ENCODE data around the gene LAPTM5. TPM values are rescaled to one million over a fixed set of nuclear protein-coding genes. Genes with fewer than 3 reads are reported as not detected.

The LAPTM5 gene
- total and polyA plus RNA-seq, 2 of the 13 experiments (the other 11 are each of a cell fraction or from before 2014, with no cell fraction given) = 0.41 to 0.86 TPM

- TF ChIP-seq SMC3 (IDR thresholded peaks at IDR 0.05; ENCODE audit: low read length) (peak; percentile 86), ZNF768 (CRISPR knock-in tag; IDR thresholded peaks at IDR 0.05) (0 out of 2 replicates have a peak, but pooled peaks have one; percentile 12), ARID4A (CRISPR knock-in tag; IDR thresholded peaks at IDR 0.05; ENCODE audit: borderline replicate concordance) (peak; percentile 23; the same call in 1 of the 2 replicates), ZNF501 (CRISPR knock-in tag; IDR thresholded peaks at IDR 0.05) (peak; percentile 58; the same call in 1 of the 2 replicates), YY1 (IDR thresholded peaks at IDR 0.05; ENCODE audit: insufficient read depth, insufficient replicate concordance, low read depth, low read length) (peak; percentile 27), IKZF5 (CRISPR knock-in tag; IDR thresholded peaks at IDR 0.05) (peak; percentile 36; the same call in 1 of the 2 replicates), XRCC5 (optimal IDR thresholded peaks at IDR 0.05; ENCODE audit: low read length) (peak; percentile 20), ZNF687 (CRISPR knock-in tag; IDR thresholded peaks at IDR 0.05) (peak; percentile 47), ZNF383 (CRISPR knock-in tag; IDR thresholded peaks at IDR 0.05; ENCODE audit: borderline replicate concordance) (no peak), ZNF263 (CRISPR knock-in tag; IDR thresholded peaks at IDR 0.05) (no peak), HOXA5 (CRISPR knock-in tag; IDR thresholded peaks at IDR 0.05) (0 out of 2 replicates have a peak, but pooled peaks have one; percentile 45), ZFP36L1 (CRISPR knock-in tag; IDR thresholded peaks at IDR 0.05) (no peak), ZNF674 (CRISPR knock-in tag; IDR thresholded peaks at IDR 0.05; ENCODE audit: low read depth) (no peak)
- TF ChIP-seq, protein P1, sequence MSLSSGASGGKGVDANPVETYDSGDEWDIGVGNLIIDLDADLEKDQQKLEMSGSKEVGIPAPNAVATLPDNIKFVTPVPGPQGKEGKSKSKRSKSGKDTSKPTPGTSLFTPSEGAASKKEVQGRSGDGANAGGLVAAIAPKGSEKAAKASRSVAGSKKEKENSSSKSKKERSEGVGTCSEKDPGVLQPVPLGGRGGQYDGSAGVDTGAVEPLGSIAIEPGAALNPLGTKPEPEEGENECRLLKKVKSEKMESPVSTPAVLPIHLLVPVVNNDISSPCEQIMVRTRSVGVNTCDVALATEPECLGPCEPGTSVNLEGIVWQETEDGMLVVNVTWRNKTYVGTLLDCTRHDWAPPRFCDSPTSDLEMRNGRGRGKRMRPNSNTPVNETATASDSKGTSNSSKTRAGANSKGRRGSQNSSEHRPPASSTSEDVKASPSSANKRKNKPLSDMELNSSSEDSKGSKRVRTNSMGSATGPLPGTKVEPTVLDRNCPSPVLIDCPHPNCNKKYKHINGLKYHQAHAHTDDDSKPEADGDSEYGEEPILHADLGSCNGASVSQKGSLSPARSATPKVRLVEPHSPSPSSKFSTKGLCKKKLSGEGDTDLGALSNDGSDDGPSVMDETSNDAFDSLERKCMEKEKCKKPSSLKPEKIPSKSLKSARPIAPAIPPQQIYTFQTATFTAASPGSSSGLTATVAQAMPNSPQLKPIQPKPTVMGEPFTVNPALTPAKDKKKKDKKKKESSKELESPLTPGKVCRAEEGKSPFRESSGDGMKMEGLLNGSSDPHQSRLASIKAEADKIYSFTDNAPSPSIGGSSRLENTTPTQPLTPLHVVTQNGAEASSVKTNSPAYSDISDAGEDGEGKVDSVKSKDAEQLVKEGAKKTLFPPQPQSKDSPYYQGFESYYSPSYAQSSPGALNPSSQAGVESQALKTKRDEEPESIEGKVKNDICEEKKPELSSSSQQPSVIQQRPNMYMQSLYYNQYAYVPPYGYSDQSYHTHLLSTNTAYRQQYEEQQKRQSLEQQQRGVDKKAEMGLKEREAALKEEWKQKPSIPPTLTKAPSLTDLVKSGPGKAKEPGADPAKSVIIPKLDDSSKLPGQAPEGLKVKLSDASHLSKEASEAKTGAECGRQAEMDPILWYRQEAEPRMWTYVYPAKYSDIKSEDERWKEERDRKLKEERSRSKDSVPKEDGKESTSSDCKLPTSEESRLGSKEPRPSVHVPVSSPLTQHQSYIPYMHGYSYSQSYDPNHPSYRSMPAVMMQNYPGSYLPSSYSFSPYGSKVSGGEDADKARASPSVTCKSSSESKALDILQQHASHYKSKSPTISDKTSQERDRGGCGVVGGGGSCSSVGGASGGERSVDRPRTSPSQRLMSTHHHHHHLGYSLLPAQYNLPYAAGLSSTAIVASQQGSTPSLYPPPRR (CRISPR knock-in tag; IDR thresholded peaks at IDR 0.05; ENCODE audit: borderline replicate concordance) = no peak
These were observed 44.2 kb upstream of the LAPTM5 start (continued) for GRCh38 chr1:30801771-30802198.

All from HepG2 (cell line).